ENCODE measurements around the gene WRAP53.

DNA sequence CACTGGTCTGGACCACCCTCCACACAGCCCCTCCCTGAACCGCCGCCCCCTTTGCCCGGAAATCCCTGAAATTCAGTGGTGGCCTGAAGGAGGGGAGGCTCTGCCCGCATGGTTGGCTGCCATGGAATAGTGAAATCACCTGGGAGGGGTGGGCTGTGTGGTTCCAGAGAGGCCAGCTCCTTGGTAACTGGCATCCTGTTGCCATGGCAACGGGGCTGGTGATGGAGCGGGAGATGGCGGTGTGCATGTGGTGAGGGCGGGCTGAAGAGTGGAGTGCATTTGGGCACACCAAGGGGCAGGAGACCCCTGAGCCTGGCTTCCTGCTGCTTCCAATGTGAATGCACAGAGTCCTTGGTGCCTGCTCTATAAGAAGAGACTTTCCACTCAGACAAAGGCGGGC lies 19.2 kb downstream of the WRAP53 start:
- TF ChIP-seq, protein P1, sequence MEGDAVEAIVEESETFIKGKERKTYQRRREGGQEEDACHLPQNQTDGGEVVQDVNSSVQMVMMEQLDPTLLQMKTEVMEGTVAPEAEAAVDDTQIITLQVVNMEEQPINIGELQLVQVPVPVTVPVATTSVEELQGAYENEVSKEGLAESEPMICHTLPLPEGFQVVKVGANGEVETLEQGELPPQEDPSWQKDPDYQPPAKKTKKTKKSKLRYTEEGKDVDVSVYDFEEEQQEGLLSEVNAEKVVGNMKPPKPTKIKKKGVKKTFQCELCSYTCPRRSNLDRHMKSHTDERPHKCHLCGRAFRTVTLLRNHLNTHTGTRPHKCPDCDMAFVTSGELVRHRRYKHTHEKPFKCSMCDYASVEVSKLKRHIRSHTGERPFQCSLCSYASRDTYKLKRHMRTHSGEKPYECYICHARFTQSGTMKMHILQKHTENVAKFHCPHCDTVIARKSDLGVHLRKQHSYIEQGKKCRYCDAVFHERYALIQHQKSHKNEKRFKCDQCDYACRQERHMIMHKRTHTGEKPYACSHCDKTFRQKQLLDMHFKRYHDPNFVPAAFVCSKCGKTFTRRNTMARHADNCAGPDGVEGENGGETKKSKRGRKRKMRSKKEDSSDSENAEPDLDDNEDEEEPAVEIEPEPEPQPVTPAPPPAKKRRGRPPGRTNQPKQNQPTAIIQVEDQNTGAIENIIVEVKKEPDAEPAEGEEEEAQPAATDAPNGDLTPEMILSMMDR (IDR thresholded peaks at IDR 0.05; ENCODE audit: low read length) = no peak
- TF ChIP-seq EZH2 (IDR thresholded peaks at IDR 0.05; ENCODE audit: borderline replicate concordance, low read length) = no peak

Data from OCI-LY1 (cell line).